GM23338 (cell line): ENCODE measurements around the gene PALM. TPM values are rescaled to one million over a fixed set of nuclear protein-coding genes. Genes with fewer than 3 reads are reported as not detected.

Source experiments
- CTCF ChIP-seq, 2 experiments: fragments of 200-600 bp in 1 of 2; sonication (generic) in 1 of 2; conservative IDR thresholded peaks; 2 replicates each; pipeline versions ENCODE4 v1.5.1 to v1.6.1; 2016 to 2017; ENCODE audit warnings: antibody characterized with exemption in 2 of 2, low read depth in 2 of 2, mild to moderate bottlenecking in 2 of 2, moderate library complexity in 1 of 2
- EZH2phosphoT487 ChIP-seq: fragments of 200-600 bp; sonication (generic); IDR thresholded peaks from one replicate; pipeline ENCODE4 v1.8.1; 2018; ENCODE audit warnings: antibody characterized with exemption; ENCODE audit not compliant: unreplicated experiment
- JUNB ChIP-seq: IDR thresholded peaks from one replicate; pipeline ENCODE4 v1.6.1; 2016; ENCODE audit warnings: antibody characterized with exemption; ENCODE audit not compliant: unreplicated experiment
- STAT1 ChIP-seq: IDR thresholded peaks from one replicate; pipeline ENCODE4 v1.6.1; 2016; ENCODE audit warnings: antibody characterized with exemption; ENCODE audit not compliant: unreplicated experiment
- ZNF114 ChIP-seq: fragments of 250-450 bp; sonication (Bioruptor Pico); IDR thresholded peaks from 2 replicates; pipeline ENCODE4 v1.5.0; 2020; ENCODE audit warnings: mild to moderate bottlenecking, moderate library complexity
- ZNF331 ChIP-seq: fragments of 250-450 bp; sonication (Bioruptor Pico); IDR thresholded peaks from 2 replicates; pipeline ENCODE4 v1.5.0; 2020; ENCODE audit warnings: low read depth, mild to moderate bottlenecking, moderate library complexity
- ZNF462 ChIP-seq: fragments of 250-450 bp; sonication (Bioruptor Pico); IDR thresholded peaks from 2 replicates; pipeline ENCODE4 v1.5.0; 2020; ENCODE audit warnings: mild to moderate bottlenecking, moderate library complexity
- polyA plus RNA-seq: library from polyadenylated mRNA; unstranded; fragments of >200 nt; fragmentation: Nextera tagmentation; extraction: Ambion mirVana; gene quantifications from 2 replicates; pipeline ENCODE4 v1.2.1, GENCODE V29; 2016
- total RNA-seq: library from RNA; depleted of rRNA; stranded (reverse); fragments of >200 nt; shearing (Covaris generic); gene quantifications from 2 replicates; pipeline ENCODE4 v1.2.3, GENCODE V29; 2014
- TF ChIP-seq, protein P1 (sequence below): IDR thresholded peaks from 2 replicates; pipeline ENCODE4 v1.6.1; 2016; ENCODE audit warnings: antibody characterized with exemption

PALM gene
- total and polyA plus RNA-seq, 2 experiments from 2014 or later = 3.8 to 26.1 TPM

DNA sequence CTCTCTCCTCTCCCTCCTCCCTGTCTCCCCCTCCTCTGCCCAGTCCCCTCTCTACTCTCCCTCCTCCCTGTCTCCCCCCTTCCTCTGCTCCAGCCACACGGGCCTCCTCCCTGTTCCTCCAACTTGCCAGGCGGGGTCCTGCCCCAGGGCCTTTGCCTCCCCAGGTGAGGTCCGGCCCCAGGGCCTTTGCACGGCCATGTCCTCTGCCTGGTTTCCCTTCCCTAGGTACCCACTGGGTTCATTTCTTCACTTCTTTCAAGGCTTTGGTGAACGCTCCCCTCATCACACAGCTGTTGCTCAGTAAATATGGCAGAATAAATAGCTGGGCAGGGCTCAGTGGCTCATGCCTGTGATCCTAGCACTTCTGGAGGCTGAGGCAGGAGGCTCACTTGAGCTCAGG, 63.3 kb downstream of the PALM start (continued):
- no peak for TF ChIP-seq ZNF462
- no peak for TF ChIP-seq EZH2phosphoT487
- TF ChIP-seq CTCF (conservative IDR thresholded peaks at IDR 0.05; ENCODE audit: low read depth in 2 of 2) = no peak
- TF ChIP-seq ZNF114 = no peak
- TF ChIP-seq ZNF331 (CRISPR knock-in tag) = no peak
- TF ChIP-seq JUNB = no peak
- TF ChIP-seq, protein P1, sequence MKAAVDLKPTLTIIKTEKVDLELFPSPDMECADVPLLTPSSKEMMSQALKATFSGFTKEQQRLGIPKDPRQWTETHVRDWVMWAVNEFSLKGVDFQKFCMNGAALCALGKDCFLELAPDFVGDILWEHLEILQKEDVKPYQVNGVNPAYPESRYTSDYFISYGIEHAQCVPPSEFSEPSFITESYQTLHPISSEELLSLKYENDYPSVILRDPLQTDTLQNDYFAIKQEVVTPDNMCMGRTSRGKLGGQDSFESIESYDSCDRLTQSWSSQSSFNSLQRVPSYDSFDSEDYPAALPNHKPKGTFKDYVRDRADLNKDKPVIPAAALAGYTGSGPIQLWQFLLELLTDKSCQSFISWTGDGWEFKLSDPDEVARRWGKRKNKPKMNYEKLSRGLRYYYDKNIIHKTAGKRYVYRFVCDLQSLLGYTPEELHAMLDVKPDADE = no peak
- no peak for TF ChIP-seq STAT1
